LNCAP (cell line): Measurements from ENCODE around the gene TMEM129.

ENCODE experiments used
- TF ChIP-seq, protein P1 (sequence below): fragments of 450-650 bp; IDR thresholded peaks from 2 replicates; pipeline ENCODE4 v1.5.1; 2017; ENCODE audit warnings: mild to moderate bottlenecking

TMEM129 gene

DNA sequence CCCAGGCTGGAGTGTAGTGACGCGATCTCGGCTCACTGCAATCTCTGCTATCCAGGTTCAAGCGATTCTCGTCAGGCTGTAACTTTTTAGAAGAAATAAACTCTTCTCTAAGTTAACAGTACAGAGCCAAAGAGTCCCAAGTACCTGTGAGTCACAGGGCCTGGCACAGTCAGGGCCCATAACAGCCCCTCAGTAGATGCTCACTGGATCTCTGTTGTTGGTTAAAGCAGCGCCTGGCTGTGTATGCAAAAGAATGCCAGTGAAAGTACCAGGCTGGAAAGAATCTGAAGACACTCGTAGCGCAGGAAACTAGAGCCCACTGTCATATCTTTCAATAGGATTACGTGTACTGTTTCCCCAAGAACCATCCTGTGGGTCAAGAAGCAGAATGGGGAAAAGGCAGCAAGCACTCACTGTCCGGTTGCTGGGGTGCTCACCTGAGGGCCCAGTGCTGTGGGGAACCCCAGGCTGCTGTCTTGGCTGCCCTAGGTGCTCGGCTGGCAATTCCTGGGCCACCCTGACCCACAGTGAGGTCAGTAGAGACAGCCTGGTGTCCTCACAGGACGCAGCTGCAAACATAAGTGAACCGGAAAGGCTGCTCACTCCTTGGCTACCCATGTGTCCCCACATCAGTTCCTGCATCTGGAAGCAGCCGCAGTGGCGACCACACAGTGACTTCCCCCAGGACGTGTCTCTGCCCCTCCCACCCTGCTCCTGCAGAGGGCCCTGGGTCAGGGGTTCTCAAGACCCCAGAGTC is 5.9 kb downstream of the TMEM129 start:
- TF ChIP-seq, protein P1, sequence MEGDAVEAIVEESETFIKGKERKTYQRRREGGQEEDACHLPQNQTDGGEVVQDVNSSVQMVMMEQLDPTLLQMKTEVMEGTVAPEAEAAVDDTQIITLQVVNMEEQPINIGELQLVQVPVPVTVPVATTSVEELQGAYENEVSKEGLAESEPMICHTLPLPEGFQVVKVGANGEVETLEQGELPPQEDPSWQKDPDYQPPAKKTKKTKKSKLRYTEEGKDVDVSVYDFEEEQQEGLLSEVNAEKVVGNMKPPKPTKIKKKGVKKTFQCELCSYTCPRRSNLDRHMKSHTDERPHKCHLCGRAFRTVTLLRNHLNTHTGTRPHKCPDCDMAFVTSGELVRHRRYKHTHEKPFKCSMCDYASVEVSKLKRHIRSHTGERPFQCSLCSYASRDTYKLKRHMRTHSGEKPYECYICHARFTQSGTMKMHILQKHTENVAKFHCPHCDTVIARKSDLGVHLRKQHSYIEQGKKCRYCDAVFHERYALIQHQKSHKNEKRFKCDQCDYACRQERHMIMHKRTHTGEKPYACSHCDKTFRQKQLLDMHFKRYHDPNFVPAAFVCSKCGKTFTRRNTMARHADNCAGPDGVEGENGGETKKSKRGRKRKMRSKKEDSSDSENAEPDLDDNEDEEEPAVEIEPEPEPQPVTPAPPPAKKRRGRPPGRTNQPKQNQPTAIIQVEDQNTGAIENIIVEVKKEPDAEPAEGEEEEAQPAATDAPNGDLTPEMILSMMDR = no peak

DNA sequence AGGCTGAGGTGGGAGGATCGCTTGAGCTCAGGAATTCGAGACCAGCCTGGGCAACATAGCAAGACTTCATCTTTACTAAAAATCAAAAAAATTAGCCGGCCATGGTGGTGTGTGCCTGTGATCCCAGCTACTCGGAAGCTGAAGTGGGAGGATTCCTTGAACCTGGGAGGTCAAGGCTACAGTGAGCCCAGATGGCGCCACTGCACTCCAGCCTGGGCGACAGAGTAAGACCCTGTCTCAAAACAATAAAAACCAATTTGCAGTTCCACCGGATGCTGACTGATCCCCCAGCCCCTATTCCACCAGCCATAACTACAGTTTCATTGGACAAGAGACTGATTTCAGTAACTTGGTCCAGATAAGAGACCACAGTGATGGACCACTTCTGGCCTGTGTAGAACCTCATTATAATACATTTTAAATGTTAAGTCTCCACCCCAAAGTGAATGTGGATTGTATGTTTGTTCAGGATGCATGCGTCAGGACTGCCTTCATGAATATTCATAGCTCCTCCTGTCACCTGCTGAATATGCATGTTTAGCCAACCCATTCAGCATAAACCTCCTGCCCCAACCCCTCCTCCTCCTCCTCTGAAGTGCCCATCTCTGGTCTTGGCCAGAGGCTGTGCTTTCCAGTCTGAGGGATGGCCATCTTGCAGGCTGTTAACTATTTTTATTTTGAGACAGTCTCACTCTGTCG is 6.7 kb downstream of the TMEM129 start:
- TF ChIP-seq, protein P1 = no peak

DNA sequence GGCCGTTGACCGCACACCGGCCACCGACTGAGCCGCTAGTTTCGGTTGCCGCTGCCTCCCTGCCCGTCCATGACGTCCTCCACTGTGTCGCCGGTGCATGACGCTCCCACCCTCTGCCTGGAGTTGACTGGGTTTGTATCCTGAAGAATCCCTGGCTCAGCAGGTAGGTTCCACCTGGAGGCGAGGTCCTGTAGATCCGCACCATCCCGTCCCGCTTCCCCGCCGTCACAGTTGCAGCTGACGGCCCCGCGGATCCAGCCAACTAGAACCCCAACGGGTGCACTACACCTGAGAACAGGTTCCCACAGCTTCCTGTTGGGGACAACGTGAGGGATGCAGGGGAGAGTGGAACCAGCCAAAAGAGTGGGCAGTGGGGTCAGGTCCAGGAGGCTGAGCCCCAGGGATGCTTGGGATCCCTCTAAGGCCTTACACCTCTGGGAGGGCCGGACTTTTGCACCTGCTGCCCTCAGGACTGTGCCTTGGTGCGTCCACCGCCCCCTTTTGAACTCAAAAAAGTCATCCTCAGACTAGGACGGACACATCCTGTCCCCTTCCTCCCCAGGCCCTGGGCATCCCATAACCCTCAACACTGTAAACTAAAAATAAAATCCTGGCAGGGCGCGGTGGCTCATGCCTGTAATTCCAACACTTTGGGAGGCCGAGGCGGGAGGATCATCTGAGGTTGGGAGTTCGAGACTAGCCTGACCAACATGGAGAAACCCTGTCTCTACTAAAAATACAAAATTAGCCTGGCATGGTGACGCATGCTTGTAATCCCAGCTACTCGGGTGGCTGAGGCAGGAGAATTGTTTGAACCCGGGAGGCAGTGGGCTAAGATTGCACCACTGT is 7.9 kb downstream of the TMEM129 start:
- TF ChIP-seq, protein P1 = no peak

DNA sequence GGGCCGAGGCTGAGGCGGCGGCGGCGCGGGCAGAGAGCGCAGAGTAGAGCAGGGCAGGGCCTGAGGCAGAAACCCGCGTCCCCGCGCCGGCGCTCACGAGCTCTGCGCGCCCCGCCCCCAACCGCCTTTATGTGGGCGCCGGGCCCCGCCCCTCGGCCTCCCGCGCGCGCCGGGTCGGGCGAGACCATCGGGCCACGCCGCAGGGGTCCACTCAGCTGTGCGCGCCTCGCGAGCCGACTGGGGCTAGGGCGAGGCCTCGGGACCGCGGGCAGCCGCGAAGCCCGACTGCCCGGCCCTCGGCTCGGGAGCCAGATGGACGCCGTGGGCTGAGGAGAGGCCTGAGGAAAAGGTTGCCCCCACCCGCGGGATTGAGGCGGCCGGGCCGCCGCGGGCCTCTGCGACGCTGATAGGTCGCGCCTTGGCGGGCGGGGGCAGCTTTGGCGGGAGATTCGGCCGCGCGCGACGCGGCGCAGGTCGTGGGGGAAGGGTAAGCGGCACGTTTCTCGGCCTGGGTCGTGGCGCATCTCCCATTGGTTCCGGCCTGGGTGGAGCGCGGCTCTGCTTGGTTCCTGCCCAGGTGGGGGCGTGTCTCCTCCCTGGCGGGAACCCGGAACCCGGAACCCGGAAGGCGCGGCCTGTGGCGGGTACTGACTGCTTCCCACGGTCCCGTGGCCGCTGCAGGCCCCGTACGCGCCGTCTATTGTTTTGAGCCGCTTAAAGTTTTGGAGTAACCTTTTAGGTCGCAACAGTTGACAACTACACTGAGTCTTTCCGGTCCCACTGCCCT is 8.7 kb downstream of the TMEM129 start, which contains the start of gene SLBP:
TSS of gene SLBP (minus strand) at position 104 of the 787 bp plus-strand sequence. CDS start 131 bp downstream, outside the sequence.
- TF ChIP-seq, protein P1 = no peak

DNA sequence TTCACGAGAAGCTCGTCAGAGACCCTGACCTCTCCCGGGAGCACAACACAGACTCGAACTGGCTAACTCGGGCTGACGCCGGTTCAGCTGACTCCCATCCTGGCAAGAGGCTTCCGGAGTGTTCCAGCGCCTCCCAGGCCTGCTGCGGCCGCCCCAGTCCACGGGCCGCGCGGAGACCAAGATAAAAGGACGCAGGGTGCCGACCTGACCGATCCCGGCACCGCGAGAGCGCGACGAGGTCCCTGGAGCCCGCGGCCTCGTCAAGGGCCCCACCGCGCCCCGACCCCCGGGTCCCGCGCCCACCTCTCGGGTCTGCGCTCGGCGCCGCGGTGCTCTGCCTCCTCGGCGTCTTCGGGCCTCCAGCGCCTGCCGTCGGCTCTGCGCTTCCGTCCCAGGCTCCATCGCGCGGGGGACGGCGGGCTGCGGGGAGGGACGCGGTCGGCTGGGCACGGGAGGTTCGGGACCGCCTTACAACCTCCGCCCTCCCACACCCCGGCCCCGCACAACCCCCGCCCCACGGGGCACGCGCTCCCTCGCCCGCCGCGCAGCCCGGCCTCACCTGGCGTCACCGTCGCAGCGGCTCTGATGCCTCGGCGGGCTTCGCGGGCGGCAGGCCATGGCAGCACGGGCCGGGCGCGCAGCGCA is 9.4 kb downstream of the TMEM129 start:
- TF ChIP-seq, protein P1 = no peak

DNA sequence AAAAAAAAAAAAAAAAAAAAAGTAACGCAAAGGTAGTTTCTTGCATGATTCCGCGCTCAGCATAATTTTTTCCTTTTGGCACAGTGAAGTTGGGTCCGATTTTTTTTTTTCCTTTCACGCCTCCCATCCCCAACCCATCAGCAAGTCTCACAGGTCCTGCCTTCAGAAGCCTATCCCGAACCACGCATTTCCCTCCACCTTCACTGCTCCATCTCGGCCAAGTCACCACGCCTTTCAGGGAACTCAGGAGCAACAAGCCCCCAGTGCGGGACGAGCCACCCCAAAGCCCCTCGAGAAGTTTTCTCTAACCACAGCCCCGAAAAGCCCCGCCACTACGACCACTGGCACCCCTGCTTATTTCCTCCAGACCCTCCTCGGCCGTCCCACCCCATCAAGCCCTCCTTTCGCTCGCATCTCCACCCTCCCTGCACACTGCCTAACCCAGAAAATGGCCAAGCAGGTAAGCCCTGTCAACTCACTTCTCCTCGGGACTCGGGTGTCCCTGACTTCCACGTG is 10.0 kb downstream of the TMEM129 start:
- TF ChIP-seq, protein P1 = no peak
